GM23248 (cell line): ENCODE data around the gene ADGRG2. TPM values are rescaled to one million over a fixed set of nuclear protein-coding genes. Genes with fewer than 3 reads are reported as not detected.

Source experiments
- DNase-seq: peaks from one replicate; pipeline ENCODE4 v3.0.0-alpha.2; 2015
- H2AFZ ChIP-seq: fragments of 200-600 bp; sonication (generic); 2 replicates; pipeline ENCODE4 v1.6.1; 2016; ENCODE audit warnings: antibody characterized with exemption
- H3F3A ChIP-seq: fragments of 200-600 bp; sonication (generic); 2 replicates; pipeline ENCODE4 v1.6.1; 2016; ENCODE audit warnings: mild to moderate bottlenecking, antibody characterized with exemption, mixed run types; ENCODE audit not compliant: insufficient read depth
- H3K27ac ChIP-seq: fragments of 200-600 bp; sonication (generic); 2 replicates; pipeline ENCODE4 v1.5.1; 2016; ENCODE audit warnings: mild to moderate bottlenecking
- H3K27me3 ChIP-seq: fragments of 200-600 bp; sonication (generic); replicated peaks from 2 replicates; pipeline ENCODE4 v1.6.1; 2016; ENCODE audit warnings: mild to moderate bottlenecking; ENCODE audit not compliant: insufficient read depth
- H3K36me3 ChIP-seq: fragments of 200-600 bp; sonication (generic); 2 replicates; pipeline ENCODE4 v1.6.1; 2016; ENCODE audit warnings: low read depth, mild to moderate bottlenecking
- H3K4me1 ChIP-seq: fragments of 200-600 bp; sonication (generic); 2 replicates; pipeline ENCODE4 v1.6.1; 2016; ENCODE audit warnings: mild to moderate bottlenecking; ENCODE audit not compliant: insufficient read depth
- H3K4me2 ChIP-seq: fragments of 200-600 bp; sonication (generic); one replicate; pipeline ENCODE4 v1.6.1; 2016; ENCODE audit warnings: mild to moderate bottlenecking; ENCODE audit not compliant: unreplicated experiment
- H3K4me3 ChIP-seq: fragments of 200-600 bp; sonication (generic); 2 replicates; pipeline ENCODE4 v1.5.1; 2016; ENCODE audit warnings: mild to moderate bottlenecking
- H3K79me2 ChIP-seq: fragments of 200-600 bp; sonication (generic); 2 replicates; pipeline ENCODE4 v1.6.1; 2016; ENCODE audit warnings: mild to moderate bottlenecking; ENCODE audit not compliant: insufficient read depth
- H3K9ac ChIP-seq: fragments of 200-600 bp; sonication (generic); 2 replicates; pipeline ENCODE4 v1.6.1; 2016; ENCODE audit warnings: mild to moderate bottlenecking
- H3K9me2 ChIP-seq: fragments of 200-600 bp; sonication (generic); 2 replicates; pipeline ENCODE4 v1.6.1; 2016; ENCODE audit warnings: mixed run types, mild to moderate bottlenecking, moderate library complexity; ENCODE audit not compliant: insufficient read depth
- H3K9me3 ChIP-seq: fragments of 200-600 bp; sonication (generic); one replicate; pipeline ENCODE4 v1.6.1; 2017; ENCODE audit warnings: low read depth
- H4K20me1 ChIP-seq: fragments of 200-600 bp; sonication (generic); 2 replicates; pipeline ENCODE4 v1.6.0; 2016; ENCODE audit not compliant: insufficient read depth
- EZH2 ChIP-seq: fragments of 200-600 bp; sonication (generic); IDR thresholded peaks from 2 replicates; pipeline ENCODE4 v1.6.1; 2018; ENCODE audit warnings: antibody characterized with exemption, mild to moderate bottlenecking; ENCODE audit not compliant: insufficient read depth, poor library complexity, severe bottlenecking
- EZH2phosphoT487 ChIP-seq: fragments of 200-600 bp; sonication (generic); IDR thresholded peaks from 2 replicates; pipeline ENCODE4 v1.6.1; 2018; ENCODE audit warnings: antibody characterized with exemption, moderate library complexity, mild to moderate bottlenecking, low read depth; ENCODE audit not compliant: insufficient read depth
- WGBS, 2 experiments: methylation state at CpG; one replicate each; pipeline ENCODE4 v1.1.6; 2015 to 2017; ENCODE audit warnings: low lambda C conversion rate in 2 of 2, low coverage in 1 of 2; ENCODE audit errors: missing lambda C conversion rate in 2 of 2; 5-methylcytosine and 5-hydroxymethylcytosine counted together
- in situ Hi-C: fragments of 300-500 bp; cut with MboI; formaldehyde crosslinking; loops from 2 replicates; pipeline ENCODE4 v1.15.0; 2020
- polyA plus RNA-seq: library from polyadenylated mRNA; unstranded; fragments of >200 nt; fragmentation: Nextera tagmentation; extraction: Ambion mirVana; gene quantifications from 2 replicates; pipeline ENCODE4 v1.2.1, GENCODE V29; 2016
- total RNA-seq: library from RNA; depleted of rRNA; stranded (reverse); fragments of >200 nt; shearing (Covaris generic); gene quantifications from 2 replicates; pipeline ENCODE4 v1.2.3, GENCODE V29; 2014

The ADGRG2 gene
- total and polyA plus RNA-seq, 2 experiments from 2014 or later, result 0.10 TPM; not detected in 1

DNA sequence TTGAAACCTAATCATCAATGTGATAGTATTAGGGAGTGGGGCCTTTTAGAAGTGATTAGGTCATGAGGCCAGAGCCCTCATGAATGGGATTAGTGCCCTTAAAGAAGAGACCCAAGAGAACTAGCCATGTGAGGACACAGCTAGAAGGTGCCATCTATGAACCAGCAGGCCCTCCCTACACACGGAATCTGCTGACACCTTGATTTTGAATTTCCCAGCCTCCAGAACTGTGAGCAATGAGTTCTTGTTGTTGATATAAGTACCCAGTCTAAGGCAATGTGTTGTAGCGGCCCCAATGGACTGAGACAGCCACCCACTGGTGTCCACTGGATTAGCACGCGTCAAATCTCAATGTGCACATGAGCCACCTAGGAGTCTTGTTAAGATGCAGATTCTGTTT lies 8.4 kb upstream of the ADGRG2 start:
- H3K27ac ChIP-seq, result no peak overlapping the region
- no peaks in the 10 kb centered on the region for H3K4me1 ChIP-seq
- no peaks in the 10 kb centered on the region for H3F3A ChIP-seq
- H4K20me1 ChIP-seq, result no peaks in the 10 kb centered on the region
- no peak overlapping the region for H3K9ac ChIP-seq
- TF ChIP-seq EZH2phosphoT487, result no peak
- TF ChIP-seq EZH2, result no peak
- WGBS, 2 experiments, result 89 to 100% methylated on average over 4 of the region's 4 CpGs
- H3K9me3 ChIP-seq, result no peaks in the 10 kb centered on the region
- in situ Hi-C loops, result no loop called here
- no peak overlapping the region for H2AFZ ChIP-seq
- H3K79me2 ChIP-seq, result no peaks in the 10 kb centered on the region
- DNase-seq, result no peak
- H3K9me2 ChIP-seq, result no peaks in the 10 kb centered on the region
- H3K36me3 ChIP-seq, result no peaks in the 10 kb centered on the region
- H3K27me3 ChIP-seq, result no peaks in the 10 kb centered on the region
- no peak overlapping the region for H3K4me2 ChIP-seq
- H3K4me3 ChIP-seq, result no peak overlapping the region

DNA sequence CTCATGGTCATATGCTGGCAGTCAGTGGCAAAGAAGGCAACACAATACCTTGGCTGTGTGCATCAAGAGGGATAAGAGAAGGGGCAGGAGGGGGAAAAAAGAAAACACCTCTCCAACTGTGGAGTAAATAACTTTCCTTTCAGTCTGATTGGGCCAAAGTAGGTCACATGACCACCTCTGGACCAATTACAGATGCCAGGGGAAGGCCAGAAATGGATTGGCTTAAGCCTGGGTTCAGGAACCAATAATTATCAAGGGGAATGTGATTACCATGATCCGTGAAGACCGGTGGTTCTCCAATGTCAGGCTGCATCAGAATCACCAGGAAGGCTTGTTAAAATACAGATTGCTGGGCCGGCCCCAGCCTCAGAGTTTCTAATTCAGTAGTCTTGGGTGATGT lies 7.4 kb upstream of the ADGRG2 start:
- no peaks in the 10 kb centered on the region for H3K4me1 ChIP-seq
- no peak for DNase-seq
- no peaks in the 10 kb centered on the region for H3K27me3 ChIP-seq
- no peaks in the 10 kb centered on the region for H3K79me2 ChIP-seq
- H3K9me3 ChIP-seq, result no peaks in the 10 kb centered on the region
- H3K36me3 ChIP-seq, result no peaks in the 10 kb centered on the region
- H3K9me2 ChIP-seq, result no peaks in the 10 kb centered on the region
- H3K9ac ChIP-seq, result no peak overlapping the region
- no peak overlapping the region for H3K4me3 ChIP-seq
- H4K20me1 ChIP-seq, result no peaks in the 10 kb centered on the region
- TF ChIP-seq EZH2, result no peak
- no peak for TF ChIP-seq EZH2phosphoT487
- no peak overlapping the region for H2AFZ ChIP-seq
- H3F3A ChIP-seq, result no peaks in the 10 kb centered on the region
- no peak overlapping the region for H3K27ac ChIP-seq
- WGBS, 2 experiments, result 83 to 87% methylated on average over 3 of the region's 3 CpGs
- H3K4me2 ChIP-seq, result no peak overlapping the region
- in situ Hi-C loops, result no loop called here

DNA sequence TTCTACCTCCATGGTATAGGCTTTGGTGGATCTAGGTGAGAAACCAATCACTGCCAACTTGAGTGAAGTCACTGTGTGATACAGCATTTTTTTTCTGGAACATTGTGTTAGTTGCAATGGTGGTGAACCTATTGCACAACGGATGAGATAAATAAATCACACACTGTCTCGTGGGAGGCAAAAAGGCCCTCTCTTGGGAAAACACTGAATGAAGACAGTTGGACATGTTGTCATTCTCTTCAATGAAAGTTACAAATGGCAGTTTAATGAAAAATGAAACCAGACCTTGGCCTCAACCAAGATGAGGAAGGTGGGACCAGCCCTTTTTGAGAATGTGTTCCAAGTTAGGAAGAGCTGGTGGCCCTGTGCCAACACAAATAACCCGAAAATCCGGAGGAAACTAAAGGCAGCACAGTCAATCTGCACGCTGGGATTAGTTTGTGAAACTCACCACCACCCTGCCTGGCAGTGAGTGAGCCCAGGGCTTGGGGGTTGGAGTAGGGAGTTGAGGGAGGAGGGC lies 5.4 kb upstream of the ADGRG2 start:
- Histone ChIP-seq H3K9ac (no peak overlapping the region), H3K27me3 (no peaks in the 10 kb centered on the region; the same call in 1 of the 2 replicates), H3K9me3 (no peaks in the 10 kb centered on the region), H3K79me2 (no peaks in the 10 kb centered on the region), H3K4me2 (no peak overlapping the region), H3K9me2 (no peaks in the 10 kb centered on the region), H3F3A (no peaks in the 10 kb centered on the region), H3K4me1 (no peaks in the 10 kb centered on the region), H3K27ac (no peak overlapping the region), H3K36me3 (no peaks in the 10 kb centered on the region), H4K20me1 (no peaks in the 10 kb centered on the region), H2AFZ (no peak overlapping the region), H3K4me3 (no peak overlapping the region)
- 7 to 10% methylated on average over 4 to 5 of the region's 5 CpGs for WGBS, 2 experiments
- in situ Hi-C loops, result no loop called here
- no peak for TF ChIP-seq EZH2phosphoT487
- TF ChIP-seq EZH2, result no peak
- DNase-seq, result no peak

DNA sequence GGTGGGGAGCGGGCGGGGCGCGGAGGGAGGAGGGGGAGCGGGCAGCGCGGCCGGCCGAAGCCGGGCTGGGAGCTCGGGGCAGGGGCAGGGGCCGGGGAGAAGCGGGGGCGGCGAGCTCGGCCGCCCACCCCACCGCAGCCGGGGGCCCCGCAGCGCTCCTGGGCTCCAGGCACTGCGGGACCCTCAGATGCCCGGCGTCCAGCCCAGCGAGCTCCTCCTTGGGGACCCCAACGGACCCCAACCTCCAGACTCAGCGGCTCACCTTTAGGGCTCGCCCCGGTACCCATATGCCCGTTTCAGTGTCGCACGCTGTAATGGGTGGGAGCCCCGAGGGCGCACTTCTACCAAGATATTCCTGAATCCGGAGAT lies 357 bp upstream of the ADGRG2 start:
- Histone ChIP-seq H3K36me3 (no peaks in the 10 kb centered on the region), H3K9me2 (no peaks in the 10 kb centered on the region), H2AFZ (no peak overlapping the region), H3K9me3 (no peaks in the 10 kb centered on the region), H3K79me2 (no peaks in the 10 kb centered on the region), H3K27ac (no peak overlapping the region), H3K4me1 (no peaks in the 10 kb centered on the region), H3K9ac (no peak overlapping the region), H3K4me2 (no peak overlapping the region), H4K20me1 (no peaks in the 10 kb centered on the region), H3F3A (no peaks in the 10 kb centered on the region), H3K27me3 (peaks cover 3% of the 10 kb centered on the region; the same call in 1 of the 2 replicates), H3K4me3 (no peak overlapping the region)
- in situ Hi-C loops, result no loop called here
- no peak for DNase-seq
- WGBS, 2 experiments, result 0% methylated on average over 3 to 4 of the region's 35 CpGs
- TF ChIP-seq EZH2, result no peak

DNA sequence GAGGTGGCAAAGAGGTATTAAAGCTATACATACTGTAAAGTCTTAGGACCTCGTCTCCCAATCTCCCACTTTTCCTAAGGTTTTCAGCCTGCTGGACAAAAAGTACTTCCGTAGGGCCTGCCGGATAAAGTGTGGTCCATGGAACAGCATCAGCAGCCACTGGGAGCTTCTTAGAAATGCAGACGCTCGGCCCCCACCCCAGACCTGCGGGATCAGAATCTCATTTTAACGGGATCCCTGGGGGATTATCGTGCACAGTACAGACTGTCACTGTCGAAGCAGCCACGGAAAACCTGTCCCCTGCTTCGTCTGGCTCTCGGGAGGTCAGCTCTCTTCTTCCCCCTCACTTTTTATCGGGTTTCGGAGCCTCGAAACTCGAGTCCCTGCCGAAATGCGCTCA lies 802 bp downstream of the ADGRG2 start:
- Histone ChIP-seq H3K4me1 (no peaks in the 10 kb centered on the region), H3K27ac (no peak overlapping the region), H3K4me3 (no peak overlapping the region), H3K79me2 (no peaks in the 10 kb centered on the region), H3F3A (no peaks in the 10 kb centered on the region), H3K4me2 (no peak overlapping the region), H2AFZ (no peak overlapping the region), H4K20me1 (no peaks in the 10 kb centered on the region), H3K9ac (no peak overlapping the region), H3K27me3 (peaks cover 3% of the 10 kb centered on the region; the same call in 1 of the 2 replicates), H3K9me2 (no peaks in the 10 kb centered on the region), H3K9me3 (no peaks in the 10 kb centered on the region), H3K36me3 (no peaks in the 10 kb centered on the region)
- whole genome bisulfite sequencing, 2 experiments, result 34 to 37% methylated on average over 6 to 7 of the region's 18 CpGs
- no peak for TF ChIP-seq EZH2phosphoT487
- TF ChIP-seq EZH2, result no peak
- in situ Hi-C loops, result no loop called here
- no peak for DNase-seq
